ENCODE measurements around the gene ABTB2. TPM values are rescaled to one million over a fixed set of nuclear protein-coding genes. Genes with fewer than 3 reads are reported as not detected.

The ABTB2 gene
- total and polyA plus RNA-seq, 2 donors: 1.6 to 2.6 TPM

DNA sequence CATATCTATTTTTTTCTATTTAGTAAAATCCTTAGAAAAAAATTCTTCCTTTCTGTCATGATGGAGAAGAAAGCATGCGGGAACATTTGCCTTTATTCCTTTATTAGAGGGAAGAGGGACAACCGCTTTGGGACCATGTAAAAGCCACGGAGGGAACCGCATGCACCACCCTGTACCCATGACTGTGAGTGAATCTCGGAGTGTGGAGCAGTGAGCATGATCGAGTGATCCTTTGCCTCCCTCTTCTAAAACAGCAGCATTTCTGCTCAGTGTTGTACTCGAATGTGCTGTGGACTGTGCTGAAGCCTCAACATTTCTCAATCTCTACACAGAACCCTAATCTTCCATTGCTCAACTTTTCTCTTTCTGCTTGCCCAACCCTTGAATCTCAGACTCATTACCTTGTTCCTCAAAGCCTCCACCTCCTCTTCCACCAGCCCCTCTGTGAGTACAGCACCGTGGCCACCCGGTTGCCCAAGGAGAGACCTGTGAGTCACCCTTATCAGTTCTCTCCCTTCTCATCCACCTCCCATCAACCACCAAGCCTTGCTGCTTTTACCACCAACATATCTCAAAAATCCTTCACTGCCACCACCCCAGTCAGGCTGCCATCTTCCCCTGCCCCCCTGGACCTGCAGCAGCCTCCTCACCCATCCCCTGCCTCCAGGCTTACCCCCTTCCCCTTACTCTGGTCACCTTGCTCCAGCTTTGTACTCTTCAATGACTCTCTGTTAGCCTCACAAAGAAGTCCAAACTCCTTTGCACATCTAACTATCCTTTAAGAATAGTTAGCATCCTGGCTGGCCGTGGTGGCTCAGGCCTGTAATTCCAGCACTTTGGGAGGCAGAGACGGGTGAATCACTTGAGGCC is 149.3 kb downstream of the ABTB2 start:
- H3K4me1 ChIP-seq (ENCODE audit: control insufficient read depth in 2 of 2, insufficient read depth in 2 of 2, low read length in 2 of 2): peaks cover 10 to 24% of the 10 kb centered on the region in 2 donors
- no peaks in the 10 kb centered on the region for H3K27me3 ChIP-seq (ENCODE audit: control insufficient read depth in 2 of 2, insufficient read depth in 1 of 2, low read length in 1 of 2)
- WGBS: 87% methylated on average over 11 of the region's 11 CpGs
- no peaks in the 10 kb centered on the region for H3K9me3 ChIP-seq (ENCODE audit: control insufficient read depth in 2 of 2, insufficient read depth in 1 of 2, low read length in 1 of 2)
- DNase-seq (ENCODE audit: low read depth in 6 of 9, low spot score in 9 of 9): no peak
- no peak overlapping the region for H3K4me3 ChIP-seq (ENCODE audit: low read length in 2 of 2)
- no peak overlapping the region for H3K27ac ChIP-seq (ENCODE audit: low read depth in 1 of 2, low read length in 1 of 2)
- H3K36me3 ChIP-seq (ENCODE audit: control insufficient read depth in 2 of 2, insufficient read depth in 2 of 2, low read length in 1 of 2): no peaks in the 10 kb centered on the region

DNA sequence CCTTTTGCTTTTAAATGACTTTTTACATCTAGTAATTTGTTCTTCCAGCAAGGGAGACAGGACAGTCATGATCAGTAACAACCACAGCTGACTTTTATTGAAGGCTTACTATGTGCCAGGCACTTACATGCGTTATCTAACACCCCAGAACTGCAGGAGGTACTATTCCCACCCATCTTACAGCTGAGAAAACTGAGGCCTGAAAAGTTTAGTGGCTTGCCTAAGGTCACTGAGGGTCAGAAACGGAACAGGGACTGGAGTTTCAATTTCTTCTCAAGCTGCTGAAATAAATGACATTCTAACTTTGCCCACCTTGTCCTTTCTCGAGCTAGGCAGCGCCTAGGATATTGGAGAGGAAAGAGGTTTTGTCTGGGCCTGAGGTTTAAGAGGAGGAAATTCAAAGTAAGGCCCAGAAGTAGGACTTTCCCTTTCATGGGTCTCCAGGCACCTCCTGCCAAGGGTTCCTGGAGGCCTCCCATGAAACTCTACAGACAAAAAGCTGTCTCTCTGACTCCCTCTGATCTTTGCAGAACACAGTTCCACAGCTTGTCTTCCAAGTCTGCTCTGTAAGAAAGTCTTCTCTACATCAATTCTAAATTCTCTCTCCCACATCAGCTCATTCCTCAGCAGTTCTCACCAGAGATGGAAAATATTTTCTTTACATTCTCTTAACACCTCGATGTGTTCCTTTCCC is 150.2 kb downstream of the ABTB2 start:
- Histone ChIP-seq H3K4me3 (ENCODE audit: low read length in 2 of 2) (no peak overlapping the region), H3K4me1 (ENCODE audit: control insufficient read depth in 2 of 2, insufficient read depth in 2 of 2, low read length in 2 of 2) (peaks cover 15 to 31% of the 10 kb centered on the region in 2 donors), H3K36me3 (ENCODE audit: control insufficient read depth in 2 of 2, insufficient read depth in 2 of 2, low read length in 1 of 2) (no peaks in the 10 kb centered on the region), H3K27me3 (ENCODE audit: control insufficient read depth in 2 of 2, insufficient read depth in 1 of 2, low read length in 1 of 2) (no peaks in the 10 kb centered on the region), H3K27ac (ENCODE audit: low read depth in 1 of 2, low read length in 1 of 2) (no peak overlapping the region), H3K9me3 (ENCODE audit: control insufficient read depth in 2 of 2, insufficient read depth in 1 of 2, low read length in 1 of 2) (no peaks in the 10 kb centered on the region)
- no peak for DNase-seq (ENCODE audit: low read depth in 6 of 9, low spot score in 9 of 9)
- WGBS: 94% methylated on average over 5 of the region's 5 CpGs

DNA sequence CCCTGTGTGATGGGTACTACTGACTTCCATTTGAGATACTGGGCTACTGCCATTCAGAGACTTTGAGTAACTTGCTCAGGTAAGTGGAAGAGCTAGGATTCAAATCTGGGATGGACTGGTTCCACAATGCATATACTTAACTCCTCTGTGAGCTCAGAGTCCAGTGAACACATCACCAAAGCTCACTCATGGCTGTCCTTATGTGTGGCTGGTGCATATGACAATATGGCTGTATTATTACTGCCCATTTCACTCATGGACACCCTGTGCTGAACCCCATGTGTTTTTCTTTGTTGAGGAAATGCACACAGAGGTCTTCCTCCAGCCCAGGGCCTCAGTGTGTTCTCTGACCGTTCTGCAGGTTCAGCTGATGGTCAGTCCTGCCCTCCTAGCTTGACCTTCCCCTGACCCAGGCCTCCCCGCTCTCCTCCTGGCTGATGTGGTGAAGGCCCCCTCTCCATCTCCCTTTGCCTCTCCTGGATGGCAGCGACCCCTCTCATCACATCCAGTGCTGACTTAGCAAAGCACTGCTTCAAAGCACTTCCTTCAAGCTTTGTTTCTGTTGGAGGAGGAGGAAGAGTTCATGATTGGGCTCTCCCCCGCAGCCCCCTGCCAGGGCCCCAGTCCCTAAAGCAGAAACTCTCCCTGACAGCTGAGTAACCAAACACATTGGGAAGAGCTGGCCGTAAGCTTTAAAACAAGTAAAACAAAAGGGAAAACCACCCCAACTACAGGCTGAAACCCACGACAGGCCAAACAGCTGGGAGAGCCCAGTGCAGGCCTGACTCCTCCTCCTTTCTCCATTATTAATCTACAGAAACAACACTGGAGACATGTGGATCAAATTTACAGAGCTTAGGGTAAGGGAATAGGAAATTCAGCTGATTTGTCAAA is 151.2 kb downstream of the ABTB2 start:
- H3K4me3 ChIP-seq (ENCODE audit: low read length in 2 of 2): no peak overlapping the region
- no peak overlapping the region for H3K27ac ChIP-seq (ENCODE audit: low read depth in 1 of 2, low read length in 1 of 2)
- H3K4me1 ChIP-seq (ENCODE audit: control insufficient read depth in 2 of 2, insufficient read depth in 2 of 2, low read length in 2 of 2): peaks cover 15 to 33% of the 10 kb centered on the region in 2 donors
- no peaks in the 10 kb centered on the region for H3K9me3 ChIP-seq (ENCODE audit: control insufficient read depth in 2 of 2, insufficient read depth in 1 of 2, low read length in 1 of 2)
- no peaks in the 10 kb centered on the region for H3K27me3 ChIP-seq (ENCODE audit: control insufficient read depth in 2 of 2, insufficient read depth in 1 of 2, low read length in 1 of 2)
- WGBS: 45% methylated on average over 6 of the region's 6 CpGs
- H3K36me3 ChIP-seq (ENCODE audit: control insufficient read depth in 2 of 2, insufficient read depth in 2 of 2, low read length in 1 of 2): no peaks in the 10 kb centered on the region
- peak in 6 of 9 donors; percentile 17 to 64 (median 35) for DNase-seq (ENCODE audit: low read depth in 6 of 9, low spot score in 9 of 9)

DNA sequence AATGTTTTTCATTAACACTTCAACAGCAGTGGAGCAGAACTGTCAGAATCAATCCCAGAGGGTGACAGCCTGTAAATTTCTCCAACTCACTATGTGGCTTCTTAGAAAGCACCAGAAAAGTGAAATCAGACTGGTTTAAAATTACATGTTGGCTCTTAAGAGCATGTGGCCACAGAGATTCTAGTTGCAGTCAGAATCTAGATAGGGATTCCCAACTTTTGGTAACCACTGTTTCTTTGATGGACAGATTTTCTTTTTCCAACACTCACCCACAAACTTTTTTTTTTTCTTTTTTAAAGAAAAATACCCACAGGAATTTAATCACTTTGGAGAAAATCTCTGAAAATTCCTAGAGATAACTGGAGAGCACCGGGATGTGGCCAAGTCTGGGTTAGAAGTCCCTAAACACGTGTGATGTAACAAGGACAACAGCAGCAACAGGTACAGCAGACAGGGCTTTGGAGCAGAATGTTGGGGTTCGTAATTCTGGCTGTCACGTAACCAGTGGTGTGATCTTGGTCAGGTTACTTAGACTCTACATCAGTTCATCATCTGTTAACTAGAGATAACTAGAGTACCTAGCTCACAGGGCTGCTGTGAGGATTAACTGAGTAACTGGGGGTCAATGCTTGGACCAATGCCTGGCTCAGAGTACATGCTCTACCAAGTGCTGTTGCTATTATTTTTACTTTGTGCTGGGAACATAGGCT is 152.3 kb downstream of the ABTB2 start:
- Histone ChIP-seq H3K27ac (ENCODE audit: low read depth in 1 of 2, low read length in 1 of 2) (no peak overlapping the region), H3K4me3 (ENCODE audit: low read length in 2 of 2) (no peak overlapping the region), H3K9me3 (ENCODE audit: control insufficient read depth in 2 of 2, insufficient read depth in 1 of 2, low read length in 1 of 2) (no peaks in the 10 kb centered on the region), H3K4me1 (ENCODE audit: control insufficient read depth in 2 of 2, insufficient read depth in 2 of 2, low read length in 2 of 2) (peaks cover 15 to 37% of the 10 kb centered on the region in 2 donors), H3K27me3 (ENCODE audit: control insufficient read depth in 2 of 2, insufficient read depth in 1 of 2, low read length in 1 of 2) (no peaks in the 10 kb centered on the region), H3K36me3 (ENCODE audit: control insufficient read depth in 2 of 2, insufficient read depth in 2 of 2, low read length in 1 of 2) (no peaks in the 10 kb centered on the region)
- DNase-seq (ENCODE audit: low read depth in 6 of 9, low spot score in 9 of 9): no peak
- WGBS: 71% methylated on average over 4 of the region's 4 CpGs

DNA sequence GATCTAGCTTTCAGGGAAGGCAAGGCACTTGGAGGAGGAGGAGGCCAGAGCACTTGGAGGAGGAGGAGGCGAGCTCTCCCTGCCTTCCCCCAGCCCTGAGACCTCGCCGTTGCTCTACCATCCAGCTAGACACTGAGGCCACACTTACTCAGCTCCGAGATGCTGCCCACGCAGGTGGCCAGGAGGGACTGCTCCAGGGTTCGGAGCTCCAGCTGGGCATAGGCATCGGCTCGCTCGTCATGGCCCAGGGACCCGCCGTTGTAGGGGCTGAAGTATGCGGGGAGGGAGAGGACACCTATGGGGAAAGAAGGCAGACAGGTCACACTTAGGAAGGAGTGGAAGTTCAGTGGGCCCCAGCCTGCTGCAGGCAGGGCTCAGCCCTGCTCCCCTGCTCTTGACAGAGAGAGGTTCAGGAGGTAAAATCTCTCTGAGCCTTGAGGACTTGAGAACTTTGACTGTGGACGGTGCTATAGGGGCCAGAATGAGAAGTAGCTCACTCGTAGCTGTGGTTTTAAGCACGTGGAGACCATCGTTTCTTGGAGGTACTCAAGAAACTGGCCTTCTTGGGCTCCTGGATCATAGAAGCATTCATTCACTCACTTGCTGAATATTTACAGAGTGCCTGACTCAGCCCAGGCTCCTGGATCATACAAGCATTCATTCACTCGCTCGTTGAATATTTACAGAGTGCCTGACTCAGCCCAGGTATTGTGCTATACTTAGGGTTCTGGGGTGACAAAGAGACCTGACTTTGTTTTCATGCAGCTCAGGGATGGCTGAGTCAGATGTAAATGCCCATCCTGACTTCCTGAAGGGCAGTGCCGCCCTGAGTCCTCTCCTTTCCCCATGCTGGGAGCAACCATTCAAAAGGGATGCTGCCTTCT is 153.2 kb downstream of the ABTB2 start:
- no peaks in the 10 kb centered on the region for H3K36me3 ChIP-seq (ENCODE audit: control insufficient read depth in 2 of 2, insufficient read depth in 2 of 2, low read length in 1 of 2)
- no peak for DNase-seq (ENCODE audit: low read depth in 6 of 9, low spot score in 9 of 9)
- no peaks in the 10 kb centered on the region for H3K9me3 ChIP-seq (ENCODE audit: control insufficient read depth in 2 of 2, insufficient read depth in 1 of 2, low read length in 1 of 2)
- no peak overlapping the region for H3K4me3 ChIP-seq (ENCODE audit: low read length in 2 of 2)
- no peaks in the 10 kb centered on the region for H3K27me3 ChIP-seq (ENCODE audit: control insufficient read depth in 2 of 2, insufficient read depth in 1 of 2, low read length in 1 of 2)
- 93% methylated on average over 19 of the region's 19 CpGs for WGBS
- H3K27ac ChIP-seq (ENCODE audit: low read depth in 1 of 2, low read length in 1 of 2): no peak overlapping the region
- H3K4me1 ChIP-seq (ENCODE audit: control insufficient read depth in 2 of 2, insufficient read depth in 2 of 2, low read length in 2 of 2): peaks cover 15 to 40% of the 10 kb centered on the region in 2 donors

DNA sequence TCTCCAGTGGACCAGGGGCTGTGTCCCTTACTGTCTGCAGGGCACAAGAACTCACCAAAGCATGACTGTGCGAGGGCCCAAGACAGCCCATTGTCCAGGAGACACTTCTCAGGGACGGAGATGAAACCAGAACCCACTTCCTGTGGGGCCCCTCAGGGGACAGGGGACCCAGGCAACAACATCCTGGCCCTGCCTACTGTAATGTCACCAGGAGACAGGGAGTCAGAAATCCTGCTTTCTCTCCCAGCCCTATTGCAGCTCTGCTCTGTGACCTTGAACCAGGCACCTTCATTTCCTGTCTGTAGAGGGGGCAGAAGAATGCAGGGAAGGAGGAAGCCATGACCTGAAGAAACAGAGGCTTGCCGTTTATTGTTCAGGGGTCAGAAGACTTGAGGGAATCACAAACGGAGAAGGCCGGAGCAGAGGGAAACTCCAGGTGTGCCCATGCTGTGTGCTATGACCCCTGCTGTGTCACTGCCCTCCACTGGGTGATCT is 154.4 kb downstream of the ABTB2 start:
- no peak overlapping the region for H3K27ac ChIP-seq (ENCODE audit: low read depth in 1 of 2, low read length in 1 of 2)
- 55% methylated on average over 5 of the region's 5 CpGs for WGBS

DNA sequence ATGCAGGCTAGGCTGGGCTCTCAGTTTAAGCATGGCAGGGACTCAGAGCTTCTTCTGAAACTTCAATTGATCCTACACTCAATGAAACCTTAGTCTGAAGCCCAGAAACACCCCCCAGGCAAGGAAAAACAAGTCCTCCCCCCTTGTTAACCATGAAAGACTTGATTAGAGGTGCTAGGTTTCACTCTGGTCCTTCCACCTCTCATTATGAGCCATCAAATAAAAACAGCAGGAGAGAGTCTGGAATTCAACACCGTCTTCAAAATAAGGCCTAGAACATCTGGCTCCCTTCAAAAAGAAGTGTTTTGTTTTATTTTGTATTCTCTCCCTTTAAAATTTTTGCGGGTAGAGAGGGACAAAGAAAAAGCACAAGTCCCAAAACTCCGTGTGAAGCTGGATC is 156.7 kb downstream of the ABTB2 start:
- WGBS: 89% methylated on average over 3 of the region's 3 CpGs
- H3K9me3 ChIP-seq (ENCODE audit: control insufficient read depth in 2 of 2, insufficient read depth in 1 of 2, low read length in 1 of 2): no peaks in the 10 kb centered on the region
- no peak overlapping the region for H3K4me3 ChIP-seq (ENCODE audit: low read length in 2 of 2)
- peaks cover 9 to 36% of the 10 kb centered on the region in 2 donors for H3K4me1 ChIP-seq (ENCODE audit: control insufficient read depth in 2 of 2, insufficient read depth in 2 of 2, low read length in 2 of 2)
- DNase-seq (ENCODE audit: low read depth in 6 of 9, low spot score in 9 of 9): no peak
- no peaks in the 10 kb centered on the region for H3K36me3 ChIP-seq (ENCODE audit: control insufficient read depth in 2 of 2, insufficient read depth in 2 of 2, low read length in 1 of 2)
- H3K27ac ChIP-seq (ENCODE audit: low read depth in 1 of 2, low read length in 1 of 2): no peak overlapping the region
- H3K27me3 ChIP-seq (ENCODE audit: control insufficient read depth in 2 of 2, insufficient read depth in 1 of 2, low read length in 1 of 2): no peaks in the 10 kb centered on the region

More for the DNA sequence above, 154.4 kb downstream of the ABTB2 start:
- H3K4me1 ChIP-seq (ENCODE audit: control insufficient read depth in 2 of 2, insufficient read depth in 2 of 2, low read length in 2 of 2): peaks cover 15 to 46% of the 10 kb centered on the region in 2 donors
- no peaks in the 10 kb centered on the region for H3K36me3 ChIP-seq (ENCODE audit: control insufficient read depth in 2 of 2, insufficient read depth in 2 of 2, low read length in 1 of 2)
- no peaks in the 10 kb centered on the region for H3K27me3 ChIP-seq (ENCODE audit: control insufficient read depth in 2 of 2, insufficient read depth in 1 of 2, low read length in 1 of 2)
- peak in 3 of 9 donors; percentile 15 to 52 (median 31) for DNase-seq (ENCODE audit: low read depth in 6 of 9, low spot score in 9 of 9)
- H3K4me3 ChIP-seq (ENCODE audit: low read length in 2 of 2): no peak overlapping the region
- no peaks in the 10 kb centered on the region for H3K9me3 ChIP-seq (ENCODE audit: control insufficient read depth in 2 of 2, insufficient read depth in 1 of 2, low read length in 1 of 2)

DNA sequence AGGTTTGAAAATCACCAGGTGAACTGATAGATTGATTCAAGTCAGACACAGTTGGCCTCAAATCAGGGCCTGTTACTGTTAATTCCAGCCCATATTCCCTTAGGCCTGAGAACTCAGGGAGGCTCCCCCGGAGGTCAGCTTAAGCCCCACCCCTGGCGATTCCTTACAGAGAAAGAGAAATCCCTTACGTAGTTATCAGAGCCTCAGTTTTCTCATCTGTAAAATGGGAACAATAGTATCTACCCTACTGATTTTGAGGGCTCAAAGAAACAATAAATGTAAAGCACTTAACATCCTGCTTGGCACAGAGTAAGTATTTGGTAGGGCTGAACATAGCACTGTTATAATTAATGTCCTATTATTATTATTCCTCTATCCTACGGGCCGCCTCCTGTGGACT is 158.3 kb downstream of the ABTB2 start:
- Histone ChIP-seq H3K9me3 (ENCODE audit: control insufficient read depth in 2 of 2, insufficient read depth in 1 of 2, low read length in 1 of 2) (no peaks in the 10 kb centered on the region), H3K27ac (ENCODE audit: low read depth in 1 of 2, low read length in 1 of 2) (no peak overlapping the region), H3K27me3 (ENCODE audit: control insufficient read depth in 2 of 2, insufficient read depth in 1 of 2, low read length in 1 of 2) (no peaks in the 10 kb centered on the region), H3K4me1 (ENCODE audit: control insufficient read depth in 2 of 2, insufficient read depth in 2 of 2, low read length in 2 of 2) (peaks cover 9 to 36% of the 10 kb centered on the region in 2 donors), H3K36me3 (ENCODE audit: control insufficient read depth in 2 of 2, insufficient read depth in 2 of 2, low read length in 1 of 2) (no peaks in the 10 kb centered on the region), H3K4me3 (ENCODE audit: low read length in 2 of 2) (no peak overlapping the region)
- WGBS: 78% methylated on average over 5 of the region's 5 CpGs
- no peak for DNase-seq (ENCODE audit: low read depth in 6 of 9, low spot score in 9 of 9)
